SK-N-SH treated with all-trans-retinoic acid at 6 μM for 48 hours (cell line): ENCODE results near the gene HOXA4.

Experiments used
- ESRRG ChIP-seq: fragments of 250-450 bp; sonication (Bioruptor Pico); IDR thresholded peaks from 2 replicates; pipeline ENCODE4 v1.6.1; 2021; ENCODE audit warnings: mild to moderate bottlenecking
- OSR1 ChIP-seq: fragments of 250-450 bp; sonication (Bioruptor Pico); IDR thresholded peaks from 2 replicates; pipeline ENCODE4 v1.8.0; 2022; ENCODE audit warnings: moderate library complexity, mild to moderate bottlenecking, inconsistent platforms
- RARB ChIP-seq: fragments of 250-450 bp; sonication (Bioruptor Pico); IDR thresholded peaks from 2 replicates; pipeline ENCODE4 v1.8.0; 2021; ENCODE audit warnings: mild to moderate bottlenecking, moderate library complexity
- ZC3H10 ChIP-seq: fragments of 250-450 bp; sonication (Bioruptor Pico); IDR thresholded peaks from 2 replicates; pipeline ENCODE4 v1.5.1; 2021; ENCODE audit warnings: mild to moderate bottlenecking, moderate library complexity
- ZNF8 ChIP-seq: fragments of 450-650 bp; formaldehyde crosslinking; IDR thresholded peaks from 2 replicates; pipeline ENCODE4 v1.5.0; 2020; ENCODE audit warnings: mild to moderate bottlenecking, moderate library complexity
- TF ChIP-seq, protein P1 (sequence below): fragments of 250-450 bp; sonication (Bioruptor Pico); IDR thresholded peaks from 2 replicates; pipeline ENCODE4 v1.8.0; 2020; ENCODE audit warnings: mild to moderate bottlenecking, moderate library complexity, borderline replicate concordance
- TF ChIP-seq, protein P2 (sequence below): fragments of 250-450 bp; sonication (Bioruptor Pico); IDR thresholded peaks from 2 replicates; pipeline ENCODE4 v1.5.0; 2020; ENCODE audit warnings: mild to moderate bottlenecking, moderate library complexity

- no peak for TF ChIP-seq OSR1 (CRISPR knock-in tag)
- no peak for TF ChIP-seq ZC3H10 (CRISPR knock-in tag)
- TF ChIP-seq RARB (CRISPR knock-in tag): no peak
- TF ChIP-seq, protein P1, sequence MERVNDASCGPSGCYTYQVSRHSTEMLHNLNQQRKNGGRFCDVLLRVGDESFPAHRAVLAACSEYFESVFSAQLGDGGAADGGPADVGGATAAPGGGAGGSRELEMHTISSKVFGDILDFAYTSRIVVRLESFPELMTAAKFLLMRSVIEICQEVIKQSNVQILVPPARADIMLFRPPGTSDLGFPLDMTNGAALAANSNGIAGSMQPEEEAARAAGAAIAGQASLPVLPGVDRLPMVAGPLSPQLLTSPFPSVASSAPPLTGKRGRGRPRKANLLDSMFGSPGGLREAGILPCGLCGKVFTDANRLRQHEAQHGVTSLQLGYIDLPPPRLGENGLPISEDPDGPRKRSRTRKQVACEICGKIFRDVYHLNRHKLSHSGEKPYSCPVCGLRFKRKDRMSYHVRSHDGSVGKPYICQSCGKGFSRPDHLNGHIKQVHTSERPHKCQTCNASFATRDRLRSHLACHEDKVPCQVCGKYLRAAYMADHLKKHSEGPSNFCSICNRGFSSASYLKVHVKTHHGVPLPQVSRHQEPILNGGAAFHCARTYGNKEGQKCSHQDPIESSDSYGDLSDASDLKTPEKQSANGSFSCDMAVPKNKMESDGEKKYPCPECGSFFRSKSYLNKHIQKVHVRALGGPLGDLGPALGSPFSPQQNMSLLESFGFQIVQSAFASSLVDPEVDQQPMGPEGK: no peak
- TF ChIP-seq ESRRG: no peak
- no peak for TF ChIP-seq ZNF8 (CRISPR knock-in tag)
- TF ChIP-seq, protein P2, sequence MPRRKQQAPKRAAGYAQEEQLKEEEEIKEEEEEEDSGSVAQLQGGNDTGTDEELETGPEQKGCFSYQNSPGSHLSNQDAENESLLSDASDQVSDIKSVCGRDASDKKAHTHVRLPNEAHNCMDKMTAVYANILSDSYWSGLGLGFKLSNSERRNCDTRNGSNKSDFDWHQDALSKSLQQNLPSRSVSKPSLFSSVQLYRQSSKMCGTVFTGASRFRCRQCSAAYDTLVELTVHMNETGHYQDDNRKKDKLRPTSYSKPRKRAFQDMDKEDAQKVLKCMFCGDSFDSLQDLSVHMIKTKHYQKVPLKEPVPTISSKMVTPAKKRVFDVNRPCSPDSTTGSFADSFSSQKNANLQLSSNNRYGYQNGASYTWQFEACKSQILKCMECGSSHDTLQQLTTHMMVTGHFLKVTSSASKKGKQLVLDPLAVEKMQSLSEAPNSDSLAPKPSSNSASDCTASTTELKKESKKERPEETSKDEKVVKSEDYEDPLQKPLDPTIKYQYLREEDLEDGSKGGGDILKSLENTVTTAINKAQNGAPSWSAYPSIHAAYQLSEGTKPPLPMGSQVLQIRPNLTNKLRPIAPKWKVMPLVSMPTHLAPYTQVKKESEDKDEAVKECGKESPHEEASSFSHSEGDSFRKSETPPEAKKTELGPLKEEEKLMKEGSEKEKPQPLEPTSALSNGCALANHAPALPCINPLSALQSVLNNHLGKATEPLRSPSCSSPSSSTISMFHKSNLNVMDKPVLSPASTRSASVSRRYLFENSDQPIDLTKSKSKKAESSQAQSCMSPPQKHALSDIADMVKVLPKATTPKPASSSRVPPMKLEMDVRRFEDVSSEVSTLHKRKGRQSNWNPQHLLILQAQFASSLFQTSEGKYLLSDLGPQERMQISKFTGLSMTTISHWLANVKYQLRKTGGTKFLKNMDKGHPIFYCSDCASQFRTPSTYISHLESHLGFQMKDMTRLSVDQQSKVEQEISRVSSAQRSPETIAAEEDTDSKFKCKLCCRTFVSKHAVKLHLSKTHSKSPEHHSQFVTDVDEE (CRISPR knock-in tag): no peak
These were observed 11.5 kb upstream of the HOXA4 start for GRCh38 chr7:27141923-27142579.
